Activated naive CD4-positive, alpha-beta T cell treated with anti-CD3 and anti-CD28 coated beads, Interleukin-2, amount 50 U/mL, for 24 hours (primary cell): Measurements from ENCODE around the gene SYVN1.
A peak's percentile ranks its signal among the peaks of the same experiment; 100 is the strongest.

Experiments used
- H3K27ac Mint-ChIP-seq: one replicate; pipeline ENCODE4 v1.8.0; 2021; ENCODE audit warnings: mild to moderate bottlenecking, mixed read lengths
- H3K27me3 Mint-ChIP-seq: one replicate; pipeline ENCODE4 v1.8.0; 2021; ENCODE audit warnings: mixed read lengths
- H3K36me3 Mint-ChIP-seq: one replicate; pipeline ENCODE4 v1.8.0; 2021; ENCODE audit warnings: mixed read lengths
- H3K4me1 Mint-ChIP-seq: one replicate; pipeline ENCODE4 v1.8.0; 2021; ENCODE audit warnings: mixed read lengths
- H3K4me3 Mint-ChIP-seq: one replicate; pipeline ENCODE4 v1.8.0; 2021; ENCODE audit warnings: mild to moderate bottlenecking, mixed read lengths
- H3K9me3 Mint-ChIP-seq: one replicate; pipeline ENCODE4 v1.8.0; 2021; ENCODE audit warnings: mixed read lengths

Gene SYVN1

GRCh38 chr11:65133724-65134123 lies 595 bp downstream of the SYVN1 start:
- Mint-ChIP-seq H3K9me3 (no peaks in the 10 kb centered on the region), H3K36me3 (peaks cover 4% of the 10 kb centered on the region), H3K27ac (peak overlapping the region; percentile 99), H3K4me1 (peaks cover 29% of the 10 kb centered on the region), H3K4me3 (peak overlapping the region; percentile 99), H3K27me3 (no peaks in the 10 kb centered on the region)

- Mint-ChIP-seq H3K4me3 (peak overlapping the region; percentile 99), H3K27ac (peak overlapping the region; percentile 99), H3K27me3 (no peaks in the 10 kb centered on the region), H3K9me3 (no peaks in the 10 kb centered on the region), H3K36me3 (peaks cover 4% of the 10 kb centered on the region), H3K4me1 (peaks cover 29% of the 10 kb centered on the region)
Measured at GRCh38 chr11:65132988-65133700, 1.2 kb downstream of the SYVN1 start.

GRCh38 chr11:65132238-65132987 lies 1.9 kb downstream of the SYVN1 start:
- Mint-ChIP-seq H3K27me3 (no peaks in the 10 kb centered on the region), H3K4me1 (peaks cover 26% of the 10 kb centered on the region), H3K9me3 (no peaks in the 10 kb centered on the region), H3K36me3 (peaks cover 4% of the 10 kb centered on the region), H3K27ac (peak overlapping the region; percentile 23), H3K4me3 (peak overlapping the region; percentile 99)

GRCh38 chr11:65131895-65132237 lies 2.5 kb downstream of the SYVN1 start:
- no peaks in the 10 kb centered on the region for H3K27me3 Mint-ChIP-seq
- no peak overlapping the region for H3K27ac Mint-ChIP-seq
- H3K4me1 Mint-ChIP-seq = peaks cover 24% of the 10 kb centered on the region

GRCh38 chr11:65131417-65131776 lies 2.9 kb downstream of the SYVN1 start:
- Mint-ChIP-seq H3K27me3 (no peaks in the 10 kb centered on the region), H3K4me3 (no peak overlapping the region), H3K4me1 (peaks cover 20% of the 10 kb centered on the region), H3K9me3 (no peaks in the 10 kb centered on the region), H3K36me3 (peaks cover 7% of the 10 kb centered on the region), H3K27ac (peak overlapping the region; percentile 19)

More at GRCh38 chr11:65131895-65132237, 2.5 kb downstream of the SYVN1 start:
- peaks cover 6% of the 10 kb centered on the region for H3K36me3 Mint-ChIP-seq
- H3K9me3 Mint-ChIP-seq = no peaks in the 10 kb centered on the region
- no peak overlapping the region for H3K4me3 Mint-ChIP-seq

GRCh38 chr11:65130631-65131416 lies 3.5 kb downstream of the SYVN1 start:
- Mint-ChIP-seq H3K36me3 (peaks cover 5% of the 10 kb centered on the region), H3K4me1 (peaks cover 15% of the 10 kb centered on the region)

GRCh38 chr11:65129649-65130441 lies 4.5 kb downstream of the SYVN1 start:
- H3K27ac Mint-ChIP-seq = no peak overlapping the region
- peaks cover 13% of the 10 kb centered on the region for H3K4me1 Mint-ChIP-seq
- no peak overlapping the region for H3K4me3 Mint-ChIP-seq
- peaks cover 5% of the 10 kb centered on the region for H3K36me3 Mint-ChIP-seq
- no peaks in the 10 kb centered on the region for H3K9me3 Mint-ChIP-seq
- H3K27me3 Mint-ChIP-seq = no peaks in the 10 kb centered on the region

More at GRCh38 chr11:65130631-65131416, 3.5 kb downstream of the SYVN1 start:
- Mint-ChIP-seq H3K4me3 (no peak overlapping the region), H3K9me3 (no peaks in the 10 kb centered on the region), H3K27ac (peak overlapping the region; percentile 19), H3K27me3 (no peaks in the 10 kb centered on the region)

GRCh38 chr11:65128182-65129145 lies 5.9 kb downstream of the SYVN1 start:
- Mint-ChIP-seq H3K27ac (no peak overlapping the region), H3K4me1 (peaks cover 19% of the 10 kb centered on the region), H3K9me3 (no peaks in the 10 kb centered on the region), H3K27me3 (no peaks in the 10 kb centered on the region), H3K36me3 (peaks cover 7% of the 10 kb centered on the region), H3K4me3 (no peak overlapping the region)

- H3K9me3 Mint-ChIP-seq = no peaks in the 10 kb centered on the region
- no peak overlapping the region for H3K27ac Mint-ChIP-seq
- H3K4me1 Mint-ChIP-seq = peaks cover 17% of the 10 kb centered on the region
- no peak overlapping the region for H3K4me3 Mint-ChIP-seq
- no peaks in the 10 kb centered on the region for H3K27me3 Mint-ChIP-seq
- peaks cover 7% of the 10 kb centered on the region for H3K36me3 Mint-ChIP-seq
Measured at GRCh38 chr11:65127473-65128181, 6.7 kb downstream of the SYVN1 start.

- H3K4me1 Mint-ChIP-seq = peaks cover 21% of the 10 kb centered on the region
- H3K36me3 Mint-ChIP-seq = peaks cover 13% of the 10 kb centered on the region
- H3K4me3 Mint-ChIP-seq = no peak overlapping the region
- H3K9me3 Mint-ChIP-seq = no peaks in the 10 kb centered on the region
- no peaks in the 10 kb centered on the region for H3K27me3 Mint-ChIP-seq
- no peak overlapping the region for H3K27ac Mint-ChIP-seq
Measured at GRCh38 chr11:65126624-65127274, 7.6 kb downstream of the SYVN1 start.

GRCh38 chr11:65125197-65126056 lies 8.9 kb downstream of the SYVN1 start:
- Mint-ChIP-seq H3K4me1 (peaks cover 29% of the 10 kb centered on the region), H3K36me3 (peaks cover 19% of the 10 kb centered on the region), H3K9me3 (no peaks in the 10 kb centered on the region), H3K4me3 (no peak overlapping the region), H3K27me3 (no peaks in the 10 kb centered on the region), H3K27ac (no peak overlapping the region)

GRCh38 chr11:65124480-65125196 lies 9.7 kb downstream of the SYVN1 start:
- Mint-ChIP-seq H3K9me3 (no peaks in the 10 kb centered on the region), H3K4me3 (peak overlapping the region; percentile 63), H3K27me3 (no peaks in the 10 kb centered on the region), H3K36me3 (peaks cover 20% of the 10 kb centered on the region), H3K4me1 (peaks cover 37% of the 10 kb centered on the region), H3K27ac (no peak overlapping the region)
